ENCODE results near the gene RIMS1.
A peak's percentile ranks its signal among the peaks of the same experiment; 100 is the strongest.

DNA sequence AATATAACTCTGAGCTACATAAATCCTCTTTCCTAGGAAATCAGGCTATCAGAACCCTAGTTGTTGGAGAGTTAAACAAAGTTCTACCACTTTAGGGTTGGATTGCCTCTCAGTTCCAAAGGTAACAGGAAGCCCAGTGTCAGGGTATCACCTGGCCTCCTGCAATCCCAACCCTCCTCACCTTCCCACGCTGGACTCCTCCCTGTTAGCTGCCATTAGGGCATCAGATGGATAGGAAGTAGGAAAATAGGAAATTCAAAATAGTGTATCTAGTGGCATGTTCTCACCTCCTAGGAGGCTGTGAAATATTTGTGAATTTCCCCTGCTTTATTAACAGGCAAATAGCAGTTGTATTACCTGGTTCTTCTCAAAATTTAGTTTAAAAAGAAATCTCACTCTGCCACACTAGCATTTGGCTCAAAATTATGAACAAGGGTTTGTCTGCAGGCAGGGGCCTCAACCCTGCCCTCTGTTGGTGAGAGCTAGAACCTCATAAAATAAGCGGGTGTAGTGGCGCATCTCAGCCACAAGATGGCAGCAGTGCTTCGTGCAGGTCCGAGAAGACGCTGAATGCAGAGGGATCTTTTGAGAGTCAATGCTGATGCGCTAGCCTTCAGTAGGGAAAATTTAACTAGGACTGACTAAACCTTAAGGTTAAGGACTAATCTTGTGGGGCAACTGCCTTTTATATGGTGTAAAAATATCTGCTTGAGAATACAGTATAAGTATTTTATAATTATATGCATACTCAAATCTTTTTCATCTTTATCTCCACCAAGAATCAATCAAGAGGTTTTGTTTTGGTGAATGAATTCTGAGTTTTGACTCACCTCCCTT is 525.7 kb downstream of the RIMS1 start:
- TF ChIP-seq, protein P1, sequence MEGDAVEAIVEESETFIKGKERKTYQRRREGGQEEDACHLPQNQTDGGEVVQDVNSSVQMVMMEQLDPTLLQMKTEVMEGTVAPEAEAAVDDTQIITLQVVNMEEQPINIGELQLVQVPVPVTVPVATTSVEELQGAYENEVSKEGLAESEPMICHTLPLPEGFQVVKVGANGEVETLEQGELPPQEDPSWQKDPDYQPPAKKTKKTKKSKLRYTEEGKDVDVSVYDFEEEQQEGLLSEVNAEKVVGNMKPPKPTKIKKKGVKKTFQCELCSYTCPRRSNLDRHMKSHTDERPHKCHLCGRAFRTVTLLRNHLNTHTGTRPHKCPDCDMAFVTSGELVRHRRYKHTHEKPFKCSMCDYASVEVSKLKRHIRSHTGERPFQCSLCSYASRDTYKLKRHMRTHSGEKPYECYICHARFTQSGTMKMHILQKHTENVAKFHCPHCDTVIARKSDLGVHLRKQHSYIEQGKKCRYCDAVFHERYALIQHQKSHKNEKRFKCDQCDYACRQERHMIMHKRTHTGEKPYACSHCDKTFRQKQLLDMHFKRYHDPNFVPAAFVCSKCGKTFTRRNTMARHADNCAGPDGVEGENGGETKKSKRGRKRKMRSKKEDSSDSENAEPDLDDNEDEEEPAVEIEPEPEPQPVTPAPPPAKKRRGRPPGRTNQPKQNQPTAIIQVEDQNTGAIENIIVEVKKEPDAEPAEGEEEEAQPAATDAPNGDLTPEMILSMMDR (IDR thresholded peaks at IDR 0.05; ENCODE audit: insufficient read depth, low read depth, low read length) = peak; percentile 100
- TF ChIP-seq EZH2 (IDR thresholded peaks at IDR 0.05; ENCODE audit: insufficient read depth, low read length) = no peak

All from astrocyte (in vitro differentiated cells and primary cell).